K562 (cell line): Measurements from ENCODE around the gene GPR4. TPM values are rescaled to one million over a fixed set of nuclear protein-coding genes. Genes with fewer than 3 reads are reported as not detected.

Source experiments
- CBFA2T3 ChIP-seq: fragments of 450-650 bp; IDR thresholded peaks from 2 replicates; pipeline ENCODE4 v1.6.1; 2017
- CCAR2 ChIP-seq: fragments of 200-400 bp; formaldehyde crosslinking; IDR thresholded peaks from 2 replicates; pipeline ENCODE4 v1.6.1; 2017; ENCODE audit warnings: mild to moderate bottlenecking, low read depth, low read length
- EP300 ChIP-seq: IDR thresholded peaks from 2 replicates; pipeline ENCODE4 v1.6.1; 2012; ENCODE audit warnings: low read length, improper control_type of control experiment
- HNRNPK ChIP-seq: fragments of 200-400 bp; formaldehyde crosslinking; IDR thresholded peaks from one replicate; pipeline ENCODE4 v1.6.1; 2018; ENCODE audit warnings: mild to moderate bottlenecking, low read depth, low read length; ENCODE audit not compliant: poor library complexity, severe bottlenecking
- HNRNPUL1 ChIP-seq: fragments of 200-400 bp; formaldehyde crosslinking; IDR thresholded peaks from 2 replicates; pipeline ENCODE4 v1.6.1; 2017; ENCODE audit warnings: low read length
- RUNX1 ChIP-seq: sonication (generic); IDR thresholded peaks from 2 replicates; pipeline ENCODE4 v1.6.1; 2016; ENCODE audit warnings: antibody characterized with exemption, low read depth
- SMC3 ChIP-seq: conservative IDR thresholded peaks from 2 replicates; pipeline ENCODE4 v1.6.1; 2011; ENCODE audit warnings: low read depth, low read length, improper control_type of control experiment; ENCODE audit not compliant: insufficient read depth
- SRSF3 ChIP-seq: fragments of 200-400 bp; formaldehyde crosslinking; IDR thresholded peaks from 2 replicates; pipeline ENCODE4 v1.6.1; 2016; ENCODE audit warnings: mild to moderate bottlenecking, low read length, moderate library complexity; ENCODE audit not compliant: insufficient read depth
- THRB ChIP-seq: fragments of 450-650 bp; formaldehyde crosslinking; conservative IDR thresholded peaks from 2 replicates; pipeline ENCODE4 v1.4.0; 2022; ENCODE audit warnings: mild to moderate bottlenecking, missing genetic modification characterization
- ZC3H11A ChIP-seq: IDR thresholded peaks from 2 replicates; pipeline ENCODE4 v1.6.1; 2012; ENCODE audit warnings: low read depth, low read length, improper control_type of control experiment
- ZNF12 ChIP-seq: sonication (generic); formaldehyde crosslinking; IDR thresholded peaks from 2 replicates; pipeline ENCODE4 v1.4.0; 2020; ENCODE audit warnings: mild to moderate bottlenecking, missing genetic modification reagents
- ZNF124 ChIP-seq: sonication (generic); formaldehyde crosslinking; IDR thresholded peaks from 2 replicates; pipeline ENCODE4 v1.8.1; 2022; ENCODE audit warnings: missing genetic modification reagents
- ZNF197 ChIP-seq: fragments of 200-800 bp; sonication (Bioruptor generic); IDR thresholded peaks from 2 replicates; pipeline ENCODE4 v1.6.1; 2016; ENCODE audit warnings: low read depth, missing genetic modification characterization, missing compliant biosample characterization
- ZNF57 ChIP-seq: fragments of 450-650 bp; formaldehyde crosslinking; IDR thresholded peaks from 2 replicates; pipeline ENCODE4 v1.4.0; 2020; ENCODE audit warnings: mild to moderate bottlenecking, moderate library complexity
- ZNF778 ChIP-seq: fragments of 450-650 bp; formaldehyde crosslinking; IDR thresholded peaks from 2 replicates; pipeline ENCODE4 v1.4.0; 2020; ENCODE audit warnings: mild to moderate bottlenecking, moderate library complexity
- polyA plus RNA-seq, 8 experiments: library from polyadenylated mRNA; depleted of rRNA in 4 of 8; stranded (reverse) in 5 of 8; unstranded in 3 of 8; fragments of >200 nt; fragmentation: Nextera tagmentation in 2 of 8; fragmentation: Illumina TruSeq in 1 of 8; extraction: Ambion mirVana in 2 of 8; extraction: Trizol in 1 of 8; gene quantifications; 2 replicates each; pipeline versions ENCODE4 v1.2.1 to v1.2.3, GENCODE V29; 2011 to 2014; ENCODE audit warnings: inconsistent platforms in 1 of 8, missing spikeins in 1 of 8
- total RNA-seq, 7 experiments: library from RNA; depleted of rRNA in 6 of 7; stranded (reverse); fragments of >200 nt in 6 of 7; fragmentation: Illumina TruSeq in 2 of 7; extraction: Trizol in 2 of 7; gene quantifications; 2 replicates each; pipeline versions ENCODE4 v1.2.1 to v1.2.3, GENCODE V29; 2011 to 2021; ENCODE audit warnings: low replicate concordance in 1 of 7
- TF ChIP-seq, protein P1 (sequence below): fragments of 450-650 bp; IDR thresholded peaks from 2 replicates; pipeline ENCODE4 v1.6.1; 2018; ENCODE audit not compliant: partially characterized antibody
- TF ChIP-seq, protein P2 (sequence below): IDR thresholded peaks from 2 replicates; pipeline ENCODE4 v1.6.1; 2016; ENCODE audit warnings: missing genetic modification characterization, missing compliant biosample characterization
- TF ChIP-seq, protein P3 (sequence below): sonication (generic); formaldehyde crosslinking; IDR thresholded peaks from 2 replicates; pipeline ENCODE4 v1.8.0; 2022; ENCODE audit warnings: mild to moderate bottlenecking, low read depth, missing genetic modification reagents
- TF ChIP-seq, protein P4 (sequence below): fragments of 250-450 bp; sonication (Bioruptor Pico); IDR thresholded peaks from 2 replicates; pipeline ENCODE4 v1.8.0; 2021; ENCODE audit warnings: borderline replicate concordance, mild to moderate bottlenecking, moderate library complexity; ENCODE audit not compliant: poor library complexity, severe bottlenecking

Gene GPR4
- total and polyA plus RNA-seq, 9 of the 15 experiments (the other 6 are each of a cell fraction or from before 2014, with no cell fraction given) = 0.03 to 0.09 (median 0.04) TPM; not detected in 5

GRCh38 chr19:45643024-45643926 is 41.3 kb upstream of the GPR4 start (continued):
- no peak for TF ChIP-seq RUNX1
- peak; percentile 94 for TF ChIP-seq SMC3
- TF ChIP-seq, protein P1, sequence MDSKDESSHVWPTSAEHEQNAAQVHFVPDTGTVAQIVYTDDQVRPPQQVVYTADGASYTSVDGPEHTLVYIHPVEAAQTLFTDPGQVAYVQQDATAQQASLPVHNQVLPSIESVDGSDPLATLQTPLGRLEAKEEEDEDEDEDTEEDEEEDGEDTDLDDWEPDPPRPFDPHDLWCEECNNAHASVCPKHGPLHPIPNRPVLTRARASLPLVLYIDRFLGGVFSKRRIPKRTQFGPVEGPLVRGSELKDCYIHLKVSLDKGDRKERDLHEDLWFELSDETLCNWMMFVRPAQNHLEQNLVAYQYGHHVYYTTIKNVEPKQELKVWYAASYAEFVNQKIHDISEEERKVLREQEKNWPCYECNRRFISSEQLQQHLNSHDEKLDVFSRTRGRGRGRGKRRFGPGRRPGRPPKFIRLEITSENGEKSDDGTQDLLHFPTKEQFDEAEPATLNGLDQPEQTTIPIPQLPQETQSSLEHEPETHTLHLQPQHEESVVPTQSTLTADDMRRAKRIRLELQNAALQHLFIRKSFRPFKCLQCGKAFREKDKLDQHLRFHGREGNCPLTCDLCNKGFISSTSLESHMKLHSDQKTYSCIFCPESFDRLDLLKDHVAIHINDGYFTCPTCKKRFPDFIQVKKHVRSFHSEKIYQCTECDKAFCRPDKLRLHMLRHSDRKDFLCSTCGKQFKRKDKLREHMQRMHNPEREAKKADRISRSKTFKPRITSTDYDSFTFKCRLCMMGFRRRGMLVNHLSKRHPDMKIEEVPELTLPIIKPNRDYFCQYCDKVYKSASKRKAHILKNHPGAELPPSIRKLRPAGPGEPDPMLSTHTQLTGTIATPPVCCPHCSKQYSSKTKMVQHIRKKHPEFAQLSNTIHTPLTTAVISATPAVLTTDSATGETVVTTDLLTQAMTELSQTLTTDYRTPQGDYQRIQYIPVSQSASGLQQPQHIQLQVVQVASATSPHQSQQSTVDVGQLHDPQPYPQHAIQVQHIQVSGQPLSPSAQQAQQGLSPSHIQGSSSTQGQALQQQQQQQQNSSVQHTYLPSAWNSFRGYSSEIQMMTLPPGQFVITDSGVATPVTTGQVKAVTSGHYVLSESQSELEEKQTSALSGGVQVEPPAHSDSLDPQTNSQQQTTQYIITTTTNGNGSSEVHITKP = peak; percentile 12
- no peak for TF ChIP-seq CCAR2
- TF ChIP-seq THRB (CRISPR knock-in tag) = no peak
- TF ChIP-seq, protein P2, sequence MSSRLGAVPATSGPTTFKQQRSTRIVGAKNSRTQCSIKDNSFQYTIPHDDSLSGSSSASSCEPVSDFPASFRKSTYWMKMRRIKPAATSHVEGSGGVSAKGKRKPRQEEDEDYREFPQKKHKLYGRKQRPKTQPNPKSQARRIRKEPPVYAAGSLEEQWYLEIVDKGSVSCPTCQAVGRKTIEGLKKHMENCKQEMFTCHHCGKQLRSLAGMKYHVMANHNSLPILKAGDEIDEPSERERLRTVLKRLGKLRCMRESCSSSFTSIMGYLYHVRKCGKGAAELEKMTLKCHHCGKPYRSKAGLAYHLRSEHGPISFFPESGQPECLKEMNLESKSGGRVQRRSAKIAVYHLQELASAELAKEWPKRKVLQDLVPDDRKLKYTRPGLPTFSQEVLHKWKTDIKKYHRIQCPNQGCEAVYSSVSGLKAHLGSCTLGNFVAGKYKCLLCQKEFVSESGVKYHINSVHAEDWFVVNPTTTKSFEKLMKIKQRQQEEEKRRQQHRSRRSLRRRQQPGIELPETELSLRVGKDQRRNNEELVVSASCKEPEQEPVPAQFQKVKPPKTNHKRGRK (tag) = no peak
- TF ChIP-seq HNRNPK = no peak
- no peak for TF ChIP-seq ZC3H11A
- no peak for TF ChIP-seq ZNF57 (CRISPR knock-in tag)
- TF ChIP-seq ZNF12 (CRISPR knock-in tag) = no peak
- TF ChIP-seq, protein P3, sequence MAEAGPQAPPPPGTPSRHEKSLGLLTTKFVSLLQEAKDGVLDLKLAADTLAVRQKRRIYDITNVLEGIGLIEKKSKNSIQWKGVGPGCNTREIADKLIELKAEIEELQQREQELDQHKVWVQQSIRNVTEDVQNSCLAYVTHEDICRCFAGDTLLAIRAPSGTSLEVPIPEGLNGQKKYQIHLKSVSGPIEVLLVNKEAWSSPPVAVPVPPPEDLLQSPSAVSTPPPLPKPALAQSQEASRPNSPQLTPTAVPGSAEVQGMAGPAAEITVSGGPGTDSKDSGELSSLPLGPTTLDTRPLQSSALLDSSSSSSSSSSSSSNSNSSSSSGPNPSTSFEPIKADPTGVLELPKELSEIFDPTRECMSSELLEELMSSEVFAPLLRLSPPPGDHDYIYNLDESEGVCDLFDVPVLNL (CRISPR knock-in tag) = no peak
- TF ChIP-seq ZNF124 = no peak
- TF ChIP-seq CBFA2T3 = no peak
- TF ChIP-seq HNRNPUL1 = no peak
- TF ChIP-seq, protein P4, sequence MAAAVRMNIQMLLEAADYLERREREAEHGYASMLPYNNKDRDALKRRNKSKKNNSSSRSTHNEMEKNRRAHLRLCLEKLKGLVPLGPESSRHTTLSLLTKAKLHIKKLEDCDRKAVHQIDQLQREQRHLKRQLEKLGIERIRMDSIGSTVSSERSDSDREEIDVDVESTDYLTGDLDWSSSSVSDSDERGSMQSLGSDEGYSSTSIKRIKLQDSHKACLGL (CRISPR knock-in tag) = no peak
- no peak for TF ChIP-seq ZNF197
- TF ChIP-seq EP300 = 0 out of 2 replicates have a peak, but pooled peaks have one; percentile 12
- TF ChIP-seq SRSF3 = no peak
- TF ChIP-seq ZNF778 (CRISPR knock-in tag) = no peak
